Measurements from ENCODE around the gene RAF1. TPM values are rescaled to one million over a fixed set of nuclear protein-coding genes. Genes with fewer than 3 reads are reported as not detected.

RAF1 gene
- total and polyA plus RNA-seq, 2 of the 13 experiments (the other 11 are each of a cell fraction or from before 2014, with no cell fraction given): 72.2 to 91.4 TPM

GRCh38 chr3:12670365-12671119, 6.6 kb upstream of the RAF1 start (continued):
- TF ChIP-seq ZBTB7A (CRISPR knock-in tag; IDR thresholded peaks at IDR 0.05) (no peak), ZNF713 (CRISPR knock-in tag; IDR thresholded peaks at IDR 0.05) (no peak), ZNF30 (CRISPR knock-in tag; IDR thresholded peaks at IDR 0.05) (no peak), RFXANK (CRISPR knock-in tag; IDR thresholded peaks at IDR 0.05) (no peak), SALL2 (CRISPR knock-in tag; IDR thresholded peaks at IDR 0.05) (no peak), SIX4 (CRISPR knock-in tag; IDR thresholded peaks at IDR 0.05) (no peak), EP300 (IDR thresholded peaks at IDR 0.05; ENCODE audit: low read depth in 2 of 2, low read length in 2 of 2) (0 out of 4 replicates have a peak, but pooled peaks of 1 of the 2 experiments have one; percentile 42), EP300 (CRISPR knock-in tag; IDR thresholded peaks at IDR 0.05; ENCODE audit: borderline replicate concordance) (no peak), FOXO1 (CRISPR knock-in tag; IDR thresholded peaks at IDR 0.05) (peak; percentile 40; the same call in 1 of the 2 replicates), TCF7 (IDR thresholded peaks at IDR 0.05; ENCODE audit: low read depth) (peak; percentile 73; the same call in 1 of the 2 replicates), ZNF800 (CRISPR knock-in tag; IDR thresholded peaks at IDR 0.05) (no peak), NR2F1 (CRISPR knock-in tag; IDR thresholded peaks at IDR 0.05) (peak; percentile 29 to 39; a peak in 2 of 4 replicates), MTA1 (CRISPR knock-in tag; IDR thresholded peaks at IDR 0.05; ENCODE audit: borderline replicate concordance) (peak; percentile 43; the same call in 1 of the 2 replicates), PHF20 (CRISPR knock-in tag; IDR thresholded peaks at IDR 0.05) (no peak), RBM39 (IDR thresholded peaks at IDR 0.05; ENCODE audit: low read depth, low read length, poor library complexity, severe bottlenecking) (no peak), GFI1 (CRISPR knock-in tag; IDR thresholded peaks at IDR 0.05; ENCODE audit: borderline replicate concordance) (no peak), ZNF225 (CRISPR knock-in tag; IDR thresholded peaks at IDR 0.05) (no peak), U2AF1 (optimal IDR thresholded peaks at IDR 0.05; ENCODE audit: low read depth, low read length) (no peak), ZNF557 (CRISPR knock-in tag; IDR thresholded peaks at IDR 0.05) (no peak), PAXIP1 (CRISPR knock-in tag; conservative IDR thresholded peaks at IDR 0.05) (peak; percentile 73), RARG (CRISPR knock-in tag; IDR thresholded peaks at IDR 0.05; ENCODE audit: low read depth) (no peak)
